Measurements from ENCODE around the gene TRIM43B. TPM values are rescaled to one million over a fixed set of nuclear protein-coding genes. Genes with fewer than 3 reads are reported as not detected.

TRIM43B gene
- total RNA-seq, 1 donor from 2014 or later: not detected

DNA sequence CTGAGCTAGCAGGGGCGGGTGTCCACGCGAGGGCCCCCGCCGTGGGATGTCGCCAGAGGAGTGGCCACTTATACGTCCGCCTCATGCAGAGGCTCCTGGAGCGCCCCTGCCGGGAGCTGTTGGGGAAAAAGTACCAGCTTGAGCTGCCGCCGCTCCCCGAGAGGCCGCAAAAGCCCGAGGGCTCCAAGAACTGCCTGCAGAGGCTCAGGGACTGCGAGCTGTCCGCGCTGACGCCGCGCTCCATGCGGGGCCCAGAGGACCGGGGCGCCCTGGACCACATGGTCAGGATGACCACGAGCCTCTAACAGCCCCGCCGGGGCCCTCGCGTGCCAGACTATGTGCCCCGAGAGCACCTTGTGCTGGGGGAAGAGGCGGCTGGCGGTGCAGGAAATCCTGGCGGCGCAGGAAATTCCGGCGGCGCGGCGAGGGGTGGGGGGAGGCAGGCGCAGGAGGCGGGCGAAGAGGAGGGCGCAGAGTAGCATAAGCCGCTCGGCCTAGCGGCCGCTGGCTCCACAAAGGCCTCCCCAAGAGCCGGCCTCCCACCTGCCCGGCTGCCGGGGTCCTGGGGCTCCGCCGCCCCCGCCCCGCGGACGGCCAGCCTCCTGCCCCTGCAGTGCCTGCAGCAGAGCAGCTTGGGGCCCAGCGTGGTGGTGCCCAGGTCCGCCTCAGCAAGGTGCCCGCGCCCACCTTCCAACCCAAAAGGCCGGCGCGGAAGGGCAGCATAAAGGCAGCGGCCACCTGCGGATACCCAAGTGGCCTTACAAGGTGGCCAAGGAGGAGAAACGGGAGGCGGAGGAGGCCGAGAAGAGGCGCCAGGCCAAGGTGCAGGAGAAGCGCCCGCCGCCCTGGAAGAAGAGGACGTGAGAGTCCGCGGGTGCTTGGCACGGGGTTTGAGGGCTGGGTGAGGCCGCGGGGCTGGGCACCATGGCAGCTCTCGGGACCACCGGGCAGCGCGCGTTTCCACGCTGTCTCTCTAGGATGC is 42.1 kb upstream of the TRIM43B start:
- no peak overlapping the region for H3K27ac Mint-ChIP-seq
- no peak overlapping the region for H3K4me3 ChIP-seq
- no peaks in the 10 kb centered on the region for H3K27me3 Mint-ChIP-seq (ENCODE audit: insufficient read depth, low read depth)
- no peaks in the 10 kb centered on the region for H3K79me2 ChIP-seq (ENCODE audit: low read depth)
- H3K36me3 ChIP-seq: no peaks in the 10 kb centered on the region
- H3F3A ChIP-seq (ENCODE audit: low read depth): no peaks in the 10 kb centered on the region
- no peak overlapping the region for H3K4me2 ChIP-seq
- H3K9me3 ChIP-seq (ENCODE audit: low read depth): peaks cover 13% of the 10 kb centered on the region
- no peaks in the 10 kb centered on the region for H4K20me1 ChIP-seq (ENCODE audit: low read depth)
- no peak overlapping the region for H3K9ac ChIP-seq
- H3K27me3 ChIP-seq: no peaks in the 10 kb centered on the region
- H3K4me3 Mint-ChIP-seq: no peak overlapping the region
- H3K27ac ChIP-seq: no peak overlapping the region
- H3K9me3 Mint-ChIP-seq: peaks cover 4% of the 10 kb centered on the region
- no peak overlapping the region for H2AFZ ChIP-seq (replicated peaks)
- no peak for DNase-seq (ENCODE audit: low spot score)
- H3K4me1 Mint-ChIP-seq: peaks cover 14% of the 10 kb centered on the region
- no peak for TF ChIP-seq EZH2 (IDR thresholded peaks at IDR 0.05)
- TF ChIP-seq, protein P1, sequence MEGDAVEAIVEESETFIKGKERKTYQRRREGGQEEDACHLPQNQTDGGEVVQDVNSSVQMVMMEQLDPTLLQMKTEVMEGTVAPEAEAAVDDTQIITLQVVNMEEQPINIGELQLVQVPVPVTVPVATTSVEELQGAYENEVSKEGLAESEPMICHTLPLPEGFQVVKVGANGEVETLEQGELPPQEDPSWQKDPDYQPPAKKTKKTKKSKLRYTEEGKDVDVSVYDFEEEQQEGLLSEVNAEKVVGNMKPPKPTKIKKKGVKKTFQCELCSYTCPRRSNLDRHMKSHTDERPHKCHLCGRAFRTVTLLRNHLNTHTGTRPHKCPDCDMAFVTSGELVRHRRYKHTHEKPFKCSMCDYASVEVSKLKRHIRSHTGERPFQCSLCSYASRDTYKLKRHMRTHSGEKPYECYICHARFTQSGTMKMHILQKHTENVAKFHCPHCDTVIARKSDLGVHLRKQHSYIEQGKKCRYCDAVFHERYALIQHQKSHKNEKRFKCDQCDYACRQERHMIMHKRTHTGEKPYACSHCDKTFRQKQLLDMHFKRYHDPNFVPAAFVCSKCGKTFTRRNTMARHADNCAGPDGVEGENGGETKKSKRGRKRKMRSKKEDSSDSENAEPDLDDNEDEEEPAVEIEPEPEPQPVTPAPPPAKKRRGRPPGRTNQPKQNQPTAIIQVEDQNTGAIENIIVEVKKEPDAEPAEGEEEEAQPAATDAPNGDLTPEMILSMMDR (IDR thresholded peaks at IDR 0.05): no peak
- no peak for TF ChIP-seq EZH2phosphoT487 (IDR thresholded peaks at IDR 0.05)
- no peaks in the 10 kb centered on the region for H3K36me3 Mint-ChIP-seq
- no peaks in the 10 kb centered on the region for H3K4me1 ChIP-seq

- H3F3A ChIP-seq (ENCODE audit: low read depth): no peaks in the 10 kb centered on the region
- Mint-ChIP-seq H3K4me1 (peaks cover 2% of the 10 kb centered on the region), H3K36me3 (no peaks in the 10 kb centered on the region), H3K9me3 (peaks cover 4% of the 10 kb centered on the region), H3K4me3 (no peak overlapping the region), H3K27me3 (ENCODE audit: insufficient read depth, low read depth) (no peaks in the 10 kb centered on the region), H3K27ac (no peak overlapping the region)
- no peaks in the 10 kb centered on the region for H3K36me3 ChIP-seq
- TF ChIP-seq, protein P1 (IDR thresholded peaks at IDR 0.05): no peak
- no peak for TF ChIP-seq EZH2 (IDR thresholded peaks at IDR 0.05)
- TF ChIP-seq EZH2phosphoT487 (IDR thresholded peaks at IDR 0.05): no peak
- H3K27me3 ChIP-seq: no peaks in the 10 kb centered on the region
- no peak overlapping the region for H3K4me3 ChIP-seq
- no peak for DNase-seq (ENCODE audit: low spot score)
- no peaks in the 10 kb centered on the region for H4K20me1 ChIP-seq (ENCODE audit: low read depth)
- H3K4me1 ChIP-seq: no peaks in the 10 kb centered on the region
- H3K27ac ChIP-seq: no peak overlapping the region
- H3K4me2 ChIP-seq: no peak overlapping the region
- H3K79me2 ChIP-seq (ENCODE audit: low read depth): no peaks in the 10 kb centered on the region
- H3K9ac ChIP-seq: no peak overlapping the region
- H2AFZ ChIP-seq (replicated peaks): no peak overlapping the region
- H3K9me3 ChIP-seq (ENCODE audit: low read depth): peaks cover 13% of the 10 kb centered on the region
Observed at GRCh38 chr2:95525294-95526035, 40.9 kb upstream of the TRIM43B start.

DNA sequence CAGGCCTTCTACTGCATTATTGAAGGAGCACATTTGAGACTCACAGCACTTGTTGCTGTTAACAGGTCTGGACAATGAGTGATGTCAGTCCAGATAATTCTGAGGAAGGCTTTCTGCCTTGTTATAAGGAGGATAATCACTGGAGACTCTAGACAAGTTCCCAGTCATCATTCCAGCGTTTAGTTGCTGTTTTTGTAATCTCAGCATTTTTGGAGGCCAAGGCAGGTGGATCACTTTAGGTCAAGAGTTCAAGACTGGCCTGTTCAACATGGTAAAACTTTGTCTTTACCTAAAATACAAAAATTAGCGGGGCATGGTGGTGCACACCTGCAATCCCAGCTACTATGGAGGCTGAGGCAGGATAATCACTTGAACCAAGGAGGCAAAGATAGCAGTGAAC is 39.6 kb upstream of the TRIM43B start:
- Mint-ChIP-seq H3K27ac (no peak overlapping the region), H3K4me3 (no peak overlapping the region), H3K27me3 (ENCODE audit: insufficient read depth, low read depth) (no peaks in the 10 kb centered on the region), H3K9me3 (peaks cover 4% of the 10 kb centered on the region), H3K4me1 (no peaks in the 10 kb centered on the region), H3K36me3 (no peaks in the 10 kb centered on the region)
- H3K4me1 ChIP-seq: no peaks in the 10 kb centered on the region
- no peaks in the 10 kb centered on the region for H3K36me3 ChIP-seq
- TF ChIP-seq EZH2 (IDR thresholded peaks at IDR 0.05) (no peak), EZH2phosphoT487 (IDR thresholded peaks at IDR 0.05) (no peak)
- TF ChIP-seq, protein P1 (IDR thresholded peaks at IDR 0.05): no peak
- H3F3A ChIP-seq (ENCODE audit: low read depth): no peaks in the 10 kb centered on the region
- no peak overlapping the region for H3K4me3 ChIP-seq
- no peak overlapping the region for H3K4me2 ChIP-seq
- no peak overlapping the region for H3K27ac ChIP-seq
- H4K20me1 ChIP-seq (ENCODE audit: low read depth): no peaks in the 10 kb centered on the region
- peaks cover 13% of the 10 kb centered on the region for H3K9me3 ChIP-seq (ENCODE audit: low read depth)
- H2AFZ ChIP-seq (replicated peaks): no peak overlapping the region
- H3K9ac ChIP-seq: no peak overlapping the region
- H3K79me2 ChIP-seq (ENCODE audit: low read depth): no peaks in the 10 kb centered on the region
- no peaks in the 10 kb centered on the region for H3K27me3 ChIP-seq
- no peak for DNase-seq (ENCODE audit: low spot score)
